Adrenal gland (tissue), 5 donors: ENCODE results near the gene SVIL.
"Not testable (repeated sequence)": the region's sequence is repeated elsewhere in the genome, so short reads cannot be mapped to it uniquely, and the experiment has no call there.

ENCODE experiments used
- CTCF ChIP-seq, 6 experiments: fragments of 450-650 bp in 4 of 6; fragments of 200-600 bp in 2 of 6; sonication (generic) in 1 of 6; IDR thresholded peaks; 1 replicate in 5 of 6; 2 replicates in 1 of 6; pipeline versions ENCODE4 v1.5.1 to v1.8.0; 2016 to 2021; ENCODE audit warnings: antibody characterized with exemption in 6 of 6, mild to moderate bottlenecking in 2 of 6, moderate library complexity in 1 of 6
- POLR2A ChIP-seq, 2 donors: fragments of 450-650 bp; IDR thresholded peaks; one replicate each; pipeline ENCODE4 v1.6.1; 2017; ENCODE audit warnings: antibody characterized with exemption in 2 of 2, mild to moderate bottlenecking in 2 of 2, moderate library complexity in 1 of 2
- donor health status: DM: no; HTN: no; CAD: no.

GRCh38 chr10:29516309-29516932, 118.3 kb downstream of the SVIL start:
- not testable (repeated sequence) for TF ChIP-seq CTCF, POLR2A (IDR thresholded peaks at IDR 0.05)
